Upper lobe of left lung (tissue), 4 donors: ENCODE measurements around the gene PDE9A.

Experiments used
- POLR2A ChIP-seq, 4 donors: fragments of 450-650 bp; IDR thresholded peaks; one replicate each; pipeline ENCODE4 v1.5.1; 2016 to 2017; ENCODE audit warnings: antibody characterized with exemption in 4 of 4, mild to moderate bottlenecking in 2 of 4
- POLR2AphosphoS5 ChIP-seq, 2 donors: sonication (generic); formaldehyde crosslinking; IDR thresholded peaks; one replicate each; pipeline ENCODE4 v1.5.1; 2017; ENCODE audit warnings: antibody characterized with exemption in 2 of 2
- TF ChIP-seq, protein P1 (sequence below), 6 experiments: fragments of 450-650 bp in 4 of 6; fragments of 200-600 bp in 2 of 6; sonication (generic) in 2 of 6; IDR thresholded peaks; one replicate each; pipeline ENCODE4 v1.5.1; 2016 to 2019; ENCODE audit warnings: antibody characterized with exemption in 6 of 6

DNA sequence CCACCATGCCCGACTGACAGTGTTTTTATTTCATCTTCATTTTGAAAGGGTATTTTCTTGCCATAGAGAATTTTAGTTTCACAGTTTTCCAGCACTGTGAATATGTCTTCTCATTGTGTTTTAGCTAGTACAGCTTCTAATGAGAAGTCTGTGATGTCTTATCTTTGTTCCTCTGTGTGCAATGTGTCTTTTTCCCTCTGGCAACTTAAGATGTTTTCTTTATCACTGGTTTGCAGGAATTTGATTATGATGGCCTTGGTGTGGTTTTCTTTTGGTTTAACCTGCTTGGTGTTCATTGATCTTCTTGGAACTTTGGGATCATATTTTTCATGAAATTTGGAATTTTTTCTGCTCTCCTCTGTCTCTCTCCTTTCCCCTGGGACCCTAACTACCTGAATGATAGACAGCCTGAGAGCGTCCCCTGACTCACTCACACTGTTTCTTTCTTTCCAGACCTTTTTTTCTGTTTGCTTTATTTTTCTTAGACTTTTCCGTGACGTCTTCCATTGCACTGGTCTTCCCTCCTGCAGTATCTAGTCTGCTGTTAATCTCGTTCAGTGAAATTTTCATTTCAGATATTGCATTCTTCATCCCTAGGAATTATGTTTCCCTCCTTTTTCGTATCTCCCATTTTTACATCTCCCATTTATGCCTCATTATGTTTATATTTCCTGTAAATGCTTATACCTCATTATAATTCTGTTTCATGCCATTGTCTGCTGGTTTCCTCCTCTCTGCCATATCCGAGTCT, 48.5 kb downstream of the PDE9A start:
- TF ChIP-seq, protein P1, sequence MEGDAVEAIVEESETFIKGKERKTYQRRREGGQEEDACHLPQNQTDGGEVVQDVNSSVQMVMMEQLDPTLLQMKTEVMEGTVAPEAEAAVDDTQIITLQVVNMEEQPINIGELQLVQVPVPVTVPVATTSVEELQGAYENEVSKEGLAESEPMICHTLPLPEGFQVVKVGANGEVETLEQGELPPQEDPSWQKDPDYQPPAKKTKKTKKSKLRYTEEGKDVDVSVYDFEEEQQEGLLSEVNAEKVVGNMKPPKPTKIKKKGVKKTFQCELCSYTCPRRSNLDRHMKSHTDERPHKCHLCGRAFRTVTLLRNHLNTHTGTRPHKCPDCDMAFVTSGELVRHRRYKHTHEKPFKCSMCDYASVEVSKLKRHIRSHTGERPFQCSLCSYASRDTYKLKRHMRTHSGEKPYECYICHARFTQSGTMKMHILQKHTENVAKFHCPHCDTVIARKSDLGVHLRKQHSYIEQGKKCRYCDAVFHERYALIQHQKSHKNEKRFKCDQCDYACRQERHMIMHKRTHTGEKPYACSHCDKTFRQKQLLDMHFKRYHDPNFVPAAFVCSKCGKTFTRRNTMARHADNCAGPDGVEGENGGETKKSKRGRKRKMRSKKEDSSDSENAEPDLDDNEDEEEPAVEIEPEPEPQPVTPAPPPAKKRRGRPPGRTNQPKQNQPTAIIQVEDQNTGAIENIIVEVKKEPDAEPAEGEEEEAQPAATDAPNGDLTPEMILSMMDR (IDR thresholded peaks at IDR 0.05), result no peak
- TF ChIP-seq POLR2A (IDR thresholded peaks at IDR 0.05) (no peak), POLR2AphosphoS5 (IDR thresholded peaks at IDR 0.05) (no peak)
